GM10266 (cell line): ENCODE data around the gene GARS1.

ENCODE experiments used
- DNase-seq: peaks from one replicate; pipeline ENCODE4 v3.0.0; 2012; ENCODE audit errors: extremely low spot score
- CTCF ChIP-seq: IDR thresholded peaks from 2 replicates; pipeline ENCODE4 v1.5.1; 2012; ENCODE audit warnings: mild to moderate bottlenecking, low read depth; ENCODE audit not compliant: control insufficient read depth, insufficient read depth; ENCODE audit errors: missing control alignments

Gene GARS1

GRCh38 chr7:30656006-30656957, 61.6 kb downstream of the GARS1 start:
- DNase-seq = no peak
- TF ChIP-seq CTCF = no peak

DNA sequence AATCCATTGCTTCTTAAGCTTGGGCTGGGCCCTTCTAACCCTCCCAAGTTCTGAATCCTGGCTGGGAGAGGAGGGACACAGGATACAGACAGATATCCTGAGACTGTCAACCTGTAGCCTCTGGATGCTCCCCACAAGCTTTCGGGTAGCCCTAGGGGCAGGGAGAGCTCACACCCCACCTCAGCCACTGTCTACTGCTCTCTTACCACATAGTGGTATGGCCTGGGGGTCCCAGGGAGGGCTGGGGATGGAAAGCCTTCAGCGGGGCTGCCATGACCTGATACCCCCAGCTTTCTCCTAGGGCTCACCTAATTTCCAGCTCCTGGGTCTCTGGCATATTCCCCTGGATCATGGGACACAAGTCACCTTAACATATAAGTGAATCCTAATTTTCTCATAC, 62.5 kb downstream of the GARS1 start:
- no peak for DNase-seq
- TF ChIP-seq CTCF = no peak

DNA sequence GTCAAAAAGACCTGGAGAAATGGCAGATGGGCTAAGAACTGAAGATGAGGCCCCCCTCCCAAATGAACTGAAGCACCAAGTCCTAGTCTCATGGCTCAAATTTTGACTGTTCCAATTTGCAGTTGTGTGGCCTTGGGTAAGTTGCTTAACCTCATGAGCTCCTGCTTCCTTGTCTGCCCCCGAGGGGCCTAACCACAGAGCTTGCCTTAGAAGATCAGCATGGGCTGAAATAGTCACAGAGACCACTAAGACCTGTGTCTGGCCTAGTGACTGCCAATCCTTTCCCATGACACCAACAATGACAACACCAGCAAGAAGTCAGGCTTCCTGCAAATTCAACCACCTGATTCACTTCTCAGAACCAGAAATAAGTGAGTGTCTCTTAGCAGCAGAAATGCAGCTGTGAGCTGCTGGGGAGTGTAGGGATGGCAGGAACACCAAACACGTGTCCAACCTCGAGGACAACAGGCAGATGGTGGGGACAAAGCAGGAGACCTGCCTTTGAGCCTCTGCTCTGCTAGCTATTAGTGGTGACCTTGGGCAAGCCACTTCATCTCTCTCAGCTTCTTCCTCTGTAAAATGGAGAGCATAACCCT, 63.9 kb downstream of the GARS1 start:
- no peak for TF ChIP-seq CTCF
- DNase-seq = no peak

DNA sequence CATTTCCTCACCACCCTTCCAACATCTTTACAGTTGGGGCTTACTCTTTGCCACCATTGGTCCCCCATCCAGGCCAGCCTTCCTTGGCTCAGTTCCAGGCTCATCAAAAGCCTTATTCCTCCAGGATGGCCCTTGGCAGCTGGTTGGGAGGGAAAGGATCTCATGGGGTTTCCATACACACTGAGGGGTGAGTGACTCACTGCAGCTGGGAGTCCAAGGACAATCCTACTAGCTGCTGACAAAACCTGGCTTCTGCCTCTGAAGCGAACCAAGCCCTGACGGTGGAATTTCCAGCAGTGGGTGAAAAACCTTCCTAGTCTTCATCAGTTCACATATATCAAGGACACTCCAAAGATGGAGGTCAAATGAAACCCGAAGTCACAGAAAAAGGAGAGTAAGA, 64.6 kb downstream of the GARS1 start:
- TF ChIP-seq CTCF = no peak
- no peak for DNase-seq

- no peak for DNase-seq
- no peak for TF ChIP-seq CTCF
Observed at GRCh38 chr7:30660331-30661255, 65.9 kb downstream of the GARS1 start.

DNA sequence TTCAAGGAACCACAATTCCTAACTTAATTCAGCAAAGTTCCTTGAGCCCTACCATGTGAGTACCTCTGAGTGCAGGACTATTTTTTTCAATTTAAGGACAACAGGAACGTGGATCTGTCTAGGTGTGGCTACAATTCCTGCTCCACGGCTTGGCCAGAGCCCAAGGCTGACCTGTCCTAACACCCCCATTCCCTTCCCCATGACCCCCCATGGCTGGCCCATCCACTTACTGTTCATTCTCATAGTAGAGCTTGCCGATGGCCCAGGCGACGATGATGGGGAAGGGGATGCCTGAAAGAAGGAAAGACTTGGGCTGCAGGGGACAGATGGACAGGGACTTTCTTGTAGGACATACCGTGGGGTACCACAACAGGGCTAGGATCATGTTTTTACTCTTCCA, 67.2 kb downstream of the GARS1 start:
- no peak for DNase-seq
- no peak for TF ChIP-seq CTCF
